ENCODE results near the gene MRPS6.

- TF ChIP-seq POLR2A (IDR thresholded peaks at IDR 0.05; ENCODE audit: low read depth, low read length) (no peak), IKZF2 (IDR thresholded peaks at IDR 0.05) (no peak)
These were observed 39.1 kb downstream of the MRPS6 start for GRCh38 chr21:34112316-34113033.

Measured in GM12878 (cell line).